Measurements from ENCODE around the gene PMM2.

GRCh38 chr16:8822403-8822802, 24.8 kb downstream of the PMM2 start:
- TF ChIP-seq BHLHE40 (IDR thresholded peaks at IDR 0.05; ENCODE audit: borderline replicate concordance) (no peak), FOXM1 (IDR thresholded peaks at IDR 0.05; ENCODE audit: borderline replicate concordance) (no peak), SP1 (IDR thresholded peaks at IDR 0.05) (no peak), L3MBTL2 (conservative IDR thresholded peaks at IDR 0.05) (no peak)
- TF ChIP-seq, protein P1, sequence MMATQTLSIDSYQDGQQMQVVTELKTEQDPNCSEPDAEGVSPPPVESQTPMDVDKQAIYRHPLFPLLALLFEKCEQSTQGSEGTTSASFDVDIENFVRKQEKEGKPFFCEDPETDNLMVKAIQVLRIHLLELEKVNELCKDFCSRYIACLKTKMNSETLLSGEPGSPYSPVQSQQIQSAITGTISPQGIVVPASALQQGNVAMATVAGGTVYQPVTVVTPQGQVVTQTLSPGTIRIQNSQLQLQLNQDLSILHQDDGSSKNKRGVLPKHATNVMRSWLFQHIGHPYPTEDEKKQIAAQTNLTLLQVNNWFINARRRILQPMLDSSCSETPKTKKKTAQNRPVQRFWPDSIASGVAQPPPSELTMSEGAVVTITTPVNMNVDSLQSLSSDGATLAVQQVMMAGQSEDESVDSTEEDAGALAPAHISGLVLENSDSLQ (IDR thresholded peaks at IDR 0.05) = no peak
